Activated T-helper 1 cell treated with anti-CD3 and anti-CD28 coated beads, Interleukin-12 subunit alpha, Interleukin-12 subunit beta, Interleukin-2, Interleukin-4 antibody, amounts not matched to agents 30 ng/mL and 10 ng/mL and 1 ng/mL, durations not matched to agents 14 hours and 24 hours and 36 hours (primary cell): Measurements from ENCODE around the gene DUSP15. TPM values are rescaled to one million over a fixed set of nuclear protein-coding genes. Genes with fewer than 3 reads are reported as not detected.
"Not testable (repeated sequence)": the region's sequence is repeated elsewhere in the genome, so short reads cannot be mapped to it uniquely, and the experiment has no call there.

ENCODE experiments used
- DNase-seq: peaks from one replicate; pipeline ENCODE4 v3.0.0; 2021; ENCODE audit warnings: low spot score
- H3K27ac Mint-ChIP-seq: one replicate; pipeline ENCODE4 v1.8.0; 2021; ENCODE audit warnings: mild to moderate bottlenecking, mixed read lengths
- H3K27me3 Mint-ChIP-seq: one replicate; pipeline ENCODE4 v1.8.0; 2022; ENCODE audit warnings: mild to moderate bottlenecking, moderate library complexity, mixed read lengths; ENCODE audit not compliant: insufficient read depth
- H3K36me3 Mint-ChIP-seq: one replicate; pipeline ENCODE4 v1.8.0; 2021; ENCODE audit warnings: low read depth, mixed read lengths
- H3K4me1 Mint-ChIP-seq: one replicate; pipeline ENCODE4 v1.8.0; 2021; ENCODE audit warnings: low read depth, mixed read lengths
- H3K4me3 Mint-ChIP-seq: one replicate; pipeline ENCODE4 v1.8.0; 2021; ENCODE audit warnings: mild to moderate bottlenecking, moderate library complexity, mixed read lengths
- H3K9me3 Mint-ChIP-seq: one replicate; pipeline ENCODE4 v1.8.0; 2021; ENCODE audit warnings: mixed read lengths
- intact Hi-C: fragments of 100-400 bp; cut with micrococcal nuclease; formaldehyde crosslinking; loops from one replicate; pipeline ENCODE4 v1.15.1; 2024
- total RNA-seq: library from RNA; stranded (reverse); gene quantifications from 2 replicates; pipeline ENCODE4 v1.2.3, GENCODE V29; 2022

Gene DUSP15, protein sequence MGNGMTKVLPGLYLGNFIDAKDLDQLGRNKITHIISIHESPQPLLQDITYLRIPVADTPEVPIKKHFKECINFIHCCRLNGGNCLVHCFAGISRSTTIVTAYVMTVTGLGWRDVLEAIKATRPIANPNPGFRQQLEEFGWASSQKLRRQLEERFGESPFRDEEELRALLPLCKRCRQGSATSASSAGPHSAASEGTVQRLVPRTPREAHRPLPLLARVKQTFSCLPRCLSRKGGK
- not detected in 2 replicates for total RNA-seq

DNA sequence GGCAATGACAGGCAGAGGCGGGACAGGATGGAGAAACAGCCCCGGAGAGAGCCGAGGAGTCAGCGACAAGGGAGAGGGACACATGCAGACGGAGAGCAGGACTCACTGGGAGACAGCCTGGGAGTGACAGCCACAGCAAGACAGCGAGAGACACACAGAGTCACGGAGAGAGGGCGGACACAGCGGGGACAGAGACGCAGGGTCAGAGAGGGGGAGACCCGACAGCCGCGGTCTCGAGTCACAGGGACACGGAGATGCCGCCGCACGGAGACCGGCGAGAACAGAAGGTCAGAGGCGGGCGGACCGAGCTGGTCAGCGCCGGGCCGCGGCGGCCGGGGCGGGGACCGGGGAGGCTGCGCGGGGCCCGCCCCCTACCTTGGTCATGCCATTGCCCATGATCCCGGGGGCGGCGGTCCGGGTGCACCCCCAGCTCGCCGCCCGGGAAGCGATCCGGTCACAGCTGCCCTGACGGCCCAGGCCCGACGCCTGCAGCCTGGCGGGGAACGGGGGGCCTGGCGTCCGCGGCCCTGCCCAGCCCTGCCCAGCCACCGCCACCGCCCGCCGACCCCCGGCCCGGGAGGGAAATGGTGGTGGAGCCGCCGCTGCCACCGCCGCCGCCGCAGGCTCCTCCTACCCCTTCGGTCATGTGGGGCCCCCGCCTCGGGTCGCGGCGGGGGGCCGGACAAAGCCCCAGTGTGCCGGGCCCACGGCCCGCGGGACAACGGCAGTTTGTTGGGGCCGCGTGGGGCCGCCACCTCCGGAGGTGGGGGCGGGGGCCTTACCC is at the start of gene DUSP15, which contains the start of gene TTLL9:
TSS of gene DUSP15 (minus strand) at position 586 of the 784 bp plus-strand sequence. CDS start at position 396, 190 bp downstream.
TSS of gene TTLL9 (plus strand) at position 693 of the 784 bp plus-strand sequence. CDS start 493 bp downstream, outside the sequence.
- intact Hi-C loops: loop anchor here (1.0 kb wide), 1 partner anchor 9 kb away; no protein-coding TSS in a partner anchor
- no peak for DNase-seq
- H3K27ac Mint-ChIP-seq: no peak within 1 kb of the TSS
- H3K27me3 Mint-ChIP-seq: peaks cover 57% of the 10 kb centered on the region
- no peaks in the 10 kb centered on the region for H3K36me3 Mint-ChIP-seq
- H3K4me3 Mint-ChIP-seq: peak within 1 kb of the TSS; percentile 56
- no peaks in the 10 kb centered on the region for H3K9me3 Mint-ChIP-seq
- H3K4me1 Mint-ChIP-seq: peaks cover 5% of the 10 kb centered on the region

- Mint-ChIP-seq H3K9me3 (no peaks in the 10 kb centered on the region), H3K36me3 (no peaks in the 10 kb centered on the region), H3K4me1 (no peaks in the 10 kb centered on the region), H3K27ac (no peak overlapping the region), H3K4me3 (no peak overlapping the region), H3K27me3 (peaks cover 16% of the 10 kb centered on the region)
- DNase-seq: no peak
- intact Hi-C loops: no loop called here
Measured at GRCh38 chr20:31919410-31920155, 49.3 kb upstream of the DUSP15 start.

DNA sequence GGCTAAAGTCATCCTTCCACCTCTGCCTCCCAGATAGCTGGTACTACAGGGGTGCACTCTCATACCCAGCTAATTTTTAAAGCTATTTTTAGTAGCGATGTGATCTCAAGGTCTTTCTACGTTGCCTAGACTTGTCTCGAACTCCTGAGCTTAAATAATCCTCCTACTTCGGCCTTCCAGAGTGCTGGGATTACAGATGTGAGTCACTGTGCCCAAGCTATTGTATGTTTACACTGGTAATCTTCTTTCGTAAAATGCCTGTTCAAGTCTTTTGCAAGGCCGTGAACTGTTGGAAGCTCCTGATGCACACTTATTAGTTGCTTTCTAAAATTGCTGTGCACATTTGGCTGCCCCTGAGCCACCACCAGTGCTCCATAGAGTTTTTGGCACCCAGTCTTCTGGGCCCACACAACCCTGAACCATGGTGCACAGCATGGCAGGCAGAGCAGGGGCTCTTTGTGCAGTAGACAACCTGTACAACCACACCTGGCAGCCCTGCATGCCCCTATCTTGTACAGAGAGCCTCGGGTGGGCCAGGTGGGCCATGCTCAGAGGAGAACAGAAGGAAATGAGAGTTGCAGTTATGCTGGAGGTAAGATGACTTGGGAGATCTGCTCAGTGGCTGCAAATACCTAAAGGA is 48.3 kb upstream of the DUSP15 start:
- Mint-ChIP-seq H3K36me3 (no peaks in the 10 kb centered on the region), H3K27ac (no peak overlapping the region), H3K9me3 (no peaks in the 10 kb centered on the region), H3K4me3 (no peak overlapping the region), H3K4me1 (no peaks in the 10 kb centered on the region), H3K27me3 (peaks cover 16% of the 10 kb centered on the region)
- intact Hi-C loops: no loop called here
- DNase-seq: no peak

DNA sequence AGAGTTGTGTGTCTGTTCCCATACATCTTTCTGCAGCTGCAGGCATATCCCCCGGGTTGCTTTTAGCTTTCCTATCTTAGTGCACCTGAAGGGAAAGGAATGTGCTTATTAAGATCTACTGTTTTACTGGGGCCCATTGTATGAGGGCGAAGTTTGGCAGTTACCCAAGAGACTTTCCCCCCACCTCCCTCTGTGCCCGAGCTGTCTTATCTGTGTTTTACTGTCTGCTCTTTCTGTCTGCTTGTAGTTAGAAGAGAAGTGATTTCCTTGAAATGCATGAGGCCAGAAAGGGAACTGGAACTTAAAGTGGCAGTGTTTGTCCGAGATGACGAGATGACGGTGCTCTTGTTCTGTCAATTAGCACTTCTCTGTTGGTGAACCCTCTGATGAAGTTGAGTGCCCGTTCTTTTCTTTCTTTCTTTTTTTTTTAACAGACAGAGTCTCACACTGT is 47.7 kb upstream of the DUSP15 start:
- H3K4me1 Mint-ChIP-seq, H3K27ac Mint-ChIP-seq, H3K9me3 Mint-ChIP-seq, H3K36me3 Mint-ChIP-seq, DNase-seq, intact Hi-C loops, H3K4me3 Mint-ChIP-seq: not testable (repeated sequence)
- peaks cover 16% of the 10 kb centered on the region for H3K27me3 Mint-ChIP-seq

- no peak overlapping the region for H3K27ac Mint-ChIP-seq
- H3K4me1 Mint-ChIP-seq: no peaks in the 10 kb centered on the region
- peaks cover 16% of the 10 kb centered on the region for H3K27me3 Mint-ChIP-seq
- no peaks in the 10 kb centered on the region for H3K36me3 Mint-ChIP-seq
- DNase-seq: no peak
- H3K4me3 Mint-ChIP-seq: no peak overlapping the region
- H3K9me3 Mint-ChIP-seq: no peaks in the 10 kb centered on the region
- intact Hi-C loops: no loop called here
Measured at GRCh38 chr20:31916708-31917107, 46.4 kb upstream of the DUSP15 start.

DNA sequence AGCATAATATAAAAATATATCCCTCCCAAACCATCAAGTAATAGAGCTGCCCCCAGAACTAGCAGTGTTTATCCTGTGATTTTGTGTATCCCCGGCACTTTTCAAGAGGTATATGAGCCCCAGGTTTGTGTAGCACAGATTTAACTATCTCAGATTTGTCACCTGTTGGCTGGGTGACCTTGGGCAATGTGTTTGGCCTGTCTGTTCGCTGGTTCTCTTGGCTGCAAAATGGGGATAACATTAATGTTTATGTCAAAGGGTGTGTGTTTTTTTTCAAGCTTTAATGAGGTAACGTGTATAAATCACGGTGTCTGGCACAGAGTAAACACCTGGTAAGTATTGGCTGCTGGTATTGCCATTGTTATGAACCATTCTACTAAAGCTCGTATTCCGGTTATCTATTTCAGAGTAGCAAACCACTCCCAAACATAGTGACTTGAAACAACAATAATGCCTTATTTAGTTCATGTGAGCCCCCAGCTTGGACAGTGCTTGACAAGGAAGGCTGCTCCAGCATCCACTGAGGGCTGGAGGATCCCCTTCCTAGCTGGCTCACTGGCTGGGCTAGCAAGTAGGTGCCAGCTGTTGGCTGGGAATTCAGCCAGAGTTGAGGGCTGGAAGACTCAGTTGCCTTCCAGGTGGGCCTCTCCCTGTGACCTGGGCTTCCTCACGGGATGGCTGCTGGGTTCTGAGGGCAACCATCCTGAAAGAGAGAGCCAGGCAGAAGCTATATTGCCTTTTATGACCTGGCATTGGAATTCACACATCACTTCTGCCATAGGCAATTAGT is 45.4 kb upstream of the DUSP15 start:
- DNase-seq: no peak
- Mint-ChIP-seq H3K27ac (no peak overlapping the region), H3K36me3 (no peaks in the 10 kb centered on the region), H3K4me1 (no peaks in the 10 kb centered on the region), H3K4me3 (no peak overlapping the region), H3K9me3 (no peaks in the 10 kb centered on the region), H3K27me3 (peaks cover 16% of the 10 kb centered on the region)
- intact Hi-C loops: no loop called here

- Mint-ChIP-seq H3K4me3 (no peak overlapping the region), H3K27ac (no peak overlapping the region), H3K27me3 (peaks cover 13% of the 10 kb centered on the region), H3K9me3 (no peaks in the 10 kb centered on the region), H3K36me3 (no peaks in the 10 kb centered on the region), H3K4me1 (no peaks in the 10 kb centered on the region)
- intact Hi-C loops: no loop called here
- no peak for DNase-seq
Measured at GRCh38 chr20:31914170-31914569, 43.8 kb upstream of the DUSP15 start.

DNA sequence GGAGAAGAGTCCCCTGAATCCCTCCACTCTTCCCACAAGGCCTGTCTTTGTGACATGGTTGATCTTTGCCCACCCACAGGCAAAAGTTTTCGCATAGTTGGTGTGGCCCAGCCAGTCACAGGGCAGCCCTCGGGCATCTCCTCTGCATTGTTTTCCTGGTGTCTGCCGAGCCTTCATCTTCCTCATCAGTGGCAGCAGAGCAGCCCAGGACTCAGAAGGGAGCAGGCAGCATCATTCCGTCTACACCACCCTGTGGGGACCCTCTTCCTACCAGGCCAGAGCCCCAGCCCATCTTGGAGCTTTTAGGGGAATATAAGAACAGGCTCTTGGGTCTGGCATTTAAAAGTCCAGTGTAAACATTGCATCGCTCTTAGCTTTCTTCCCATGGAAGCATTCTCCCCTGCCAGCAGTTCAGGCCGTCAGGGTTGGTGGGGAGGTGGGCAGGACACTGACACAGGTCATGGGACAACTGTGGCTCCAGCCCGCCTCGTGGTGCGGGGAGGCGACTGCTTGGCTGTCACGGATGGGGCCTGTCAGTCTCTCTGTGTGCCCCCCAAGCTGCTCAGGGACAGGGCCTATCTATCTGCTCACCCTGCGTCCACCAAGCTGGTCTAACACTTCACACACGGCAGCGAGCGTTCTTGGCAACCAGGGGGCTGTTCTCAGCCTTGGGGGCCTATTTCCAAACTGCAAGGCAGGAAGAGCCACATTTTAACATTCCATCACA is 43.3 kb upstream of the DUSP15 start:
- Mint-ChIP-seq H3K9me3 (no peaks in the 10 kb centered on the region), H3K27ac (no peak overlapping the region), H3K27me3 (peaks cover 7% of the 10 kb centered on the region), H3K36me3 (no peaks in the 10 kb centered on the region), H3K4me1 (no peaks in the 10 kb centered on the region), H3K4me3 (no peak overlapping the region)
- DNase-seq: no peak
- intact Hi-C loops: no loop called here

GRCh38 chr20:31910071-31910803 is 39.9 kb upstream of the DUSP15 start:
- H3K27ac Mint-ChIP-seq: no peak overlapping the region
- H3K9me3 Mint-ChIP-seq: no peaks in the 10 kb centered on the region
- no peak for DNase-seq
- H3K36me3 Mint-ChIP-seq: no peaks in the 10 kb centered on the region
- H3K4me3 Mint-ChIP-seq: no peak overlapping the region
- H3K4me1 Mint-ChIP-seq: no peaks in the 10 kb centered on the region
- intact Hi-C loops: no loop called here
- no peaks in the 10 kb centered on the region for H3K27me3 Mint-ChIP-seq

DNA sequence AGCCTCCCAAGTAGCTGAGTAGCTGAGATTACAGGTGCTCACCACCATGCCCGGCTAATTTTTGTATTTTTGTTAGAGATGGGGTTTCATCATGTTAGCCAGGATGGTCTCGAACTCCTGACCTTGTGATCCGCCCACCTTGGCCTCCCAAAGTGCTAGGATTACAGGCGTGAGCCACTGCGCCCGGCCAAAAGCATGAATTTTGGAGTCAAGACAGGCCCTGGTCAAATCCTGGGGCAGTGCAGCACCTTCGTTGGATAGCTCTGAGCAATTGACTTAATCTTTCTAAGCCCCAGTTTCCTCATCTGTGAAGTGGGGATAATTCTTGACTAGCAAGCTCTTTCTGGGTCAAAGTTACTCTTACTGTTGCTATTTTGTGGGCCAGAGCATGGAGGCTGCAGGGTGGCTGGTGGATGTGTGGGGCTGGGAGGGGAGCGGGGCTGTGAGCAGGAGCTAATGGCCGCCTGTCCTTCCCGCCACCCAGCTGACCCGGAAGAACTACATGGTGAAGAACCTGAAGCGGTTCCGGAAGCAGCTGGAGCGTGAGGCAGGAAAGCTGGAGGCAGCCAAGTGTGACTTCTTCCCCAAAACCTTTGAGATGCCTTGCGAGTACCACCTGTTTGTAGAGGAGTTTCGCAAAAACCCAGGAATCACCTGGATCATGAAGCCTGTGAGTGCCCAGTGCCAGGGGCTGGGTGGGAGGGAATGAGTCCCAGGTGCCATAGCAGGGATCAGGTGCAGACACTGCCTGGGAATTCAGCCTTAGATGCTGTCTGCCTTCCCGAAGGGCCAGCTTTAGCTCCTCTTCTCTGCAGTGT is 39.1 kb upstream of the DUSP15 start:
- Mint-ChIP-seq H3K4me3 (no peak overlapping the region), H3K27me3 (peaks cover 4% of the 10 kb centered on the region)
- intact Hi-C loops: no loop called here

More for the DNA sequence above, 39.1 kb upstream of the DUSP15 start:
- DNase-seq: no peak
- H3K4me1 Mint-ChIP-seq: no peaks in the 10 kb centered on the region
- no peaks in the 10 kb centered on the region for H3K9me3 Mint-ChIP-seq
- no peaks in the 10 kb centered on the region for H3K36me3 Mint-ChIP-seq
- no peak overlapping the region for H3K27ac Mint-ChIP-seq
